SH-SY5Y (cell line): ENCODE data around the gene PLEKHG4B.

Experiments used
- GATA2 ChIP-seq: IDR thresholded peaks from 2 replicates; pipeline ENCODE4 v1.6.1; 2011; ENCODE audit warnings: mild to moderate bottlenecking, low read depth, low read length
- GATA3 ChIP-seq: IDR thresholded peaks from 2 replicates; pipeline ENCODE4 v1.6.1; 2011; ENCODE audit warnings: low read depth, mild to moderate bottlenecking, low read length, moderate library complexity

DNA sequence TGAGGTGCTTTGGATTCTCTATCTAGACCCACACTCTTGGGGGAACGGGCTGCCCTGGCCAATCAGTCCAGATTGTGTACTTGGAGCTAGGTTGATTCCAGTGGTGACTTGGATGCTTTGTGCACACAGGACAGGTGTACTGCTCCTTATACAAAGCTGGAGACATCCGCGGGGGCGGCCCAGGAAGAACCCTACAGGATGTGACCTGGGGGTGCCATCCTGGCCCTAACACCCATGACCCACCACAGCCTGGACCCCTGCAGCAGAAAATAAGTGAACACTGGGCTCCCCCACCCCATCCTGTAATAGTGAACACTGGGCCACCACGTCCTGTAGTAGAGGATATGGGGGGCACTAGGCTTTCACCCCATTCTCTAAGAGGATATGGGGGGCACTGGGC is 12.1 kb upstream of the PLEKHG4B start:
- TF ChIP-seq GATA2 (no peak), GATA3 (no peak)
